ENCODE data around the gene SSTR3.
"Not testable (repeated sequence)": the region's sequence is repeated elsewhere in the genome, so short reads cannot be mapped to it uniquely, and the experiment has no call there.

The SSTR3 gene

GRCh38 chr22:37254209-37254866, 42.1 kb upstream of the SSTR3 start:
- H3K4me3 ChIP-seq (ENCODE audit: low read length in 2 of 2): no peak overlapping the region
- no peaks in the 10 kb centered on the region for H3K4me1 ChIP-seq (ENCODE audit: control insufficient read depth, insufficient read depth, low read length)
- H3K9me3 ChIP-seq (ENCODE audit: control insufficient read depth in 2 of 2, low read length in 2 of 2): no peaks in the 10 kb centered on the region
- H3K27ac ChIP-seq (ENCODE audit: low read length): no peak overlapping the region
- no peak overlapping the region for H3K9ac ChIP-seq (ENCODE audit: low read length in 2 of 2)
- peaks cover 15 to 21% of the 10 kb centered on the region in 2 donors for H3K27me3 ChIP-seq (ENCODE audit: control insufficient read depth in 1 of 2, insufficient read depth in 2 of 2, low read length in 2 of 2)
- no peaks in the 10 kb centered on the region for H3K36me3 ChIP-seq (ENCODE audit: control insufficient read depth in 2 of 2, insufficient read depth in 2 of 2, low read length in 2 of 2)

- no peak overlapping the region for H3K27ac ChIP-seq (ENCODE audit: low read length)
- no peaks in the 10 kb centered on the region for H3K36me3 ChIP-seq (ENCODE audit: control insufficient read depth in 2 of 2, insufficient read depth in 2 of 2, low read length in 2 of 2)
- H3K27me3 ChIP-seq (ENCODE audit: control insufficient read depth in 1 of 2, insufficient read depth in 2 of 2, low read length in 2 of 2): peaks cover 9 to 15% of the 10 kb centered on the region in 2 donors
- H3K9ac ChIP-seq (ENCODE audit: low read length in 2 of 2): no peak overlapping the region
- H3K9me3 ChIP-seq (ENCODE audit: control insufficient read depth in 2 of 2, low read length in 2 of 2): no peaks in the 10 kb centered on the region
- no peak overlapping the region for H3K4me3 ChIP-seq (ENCODE audit: low read length in 2 of 2)
- no peaks in the 10 kb centered on the region for H3K4me1 ChIP-seq (ENCODE audit: control insufficient read depth, insufficient read depth, low read length)
Observed at GRCh38 chr22:37253126-37253660, 40.9 kb upstream of the SSTR3 start.

- H3K4me3 ChIP-seq (ENCODE audit: low read length in 2 of 2); H3K36me3 ChIP-seq (ENCODE audit: control insufficient read depth in 2 of 2, insufficient read depth in 2 of 2, low read length in 2 of 2); H3K27ac ChIP-seq (ENCODE audit: low read length); H3K27me3 ChIP-seq (ENCODE audit: control insufficient read depth in 1 of 2, insufficient read depth in 2 of 2, low read length in 2 of 2); H3K9ac ChIP-seq (ENCODE audit: low read length in 2 of 2); H3K4me1 ChIP-seq (ENCODE audit: control insufficient read depth, insufficient read depth, low read length); H3K9me3 ChIP-seq (ENCODE audit: control insufficient read depth in 2 of 2, low read length in 2 of 2): not testable (repeated sequence)
Observed at GRCh38 chr22:37251836-37252235, 39.6 kb upstream of the SSTR3 start.

GRCh38 chr22:37249986-37250385, 37.7 kb upstream of the SSTR3 start:
- Histone ChIP-seq H3K9ac (ENCODE audit: low read length in 2 of 2) (no peak overlapping the region), H3K9me3 (ENCODE audit: control insufficient read depth in 2 of 2, low read length in 2 of 2) (no peaks in the 10 kb centered on the region), H3K4me1 (ENCODE audit: control insufficient read depth, insufficient read depth, low read length) (no peaks in the 10 kb centered on the region), H3K27me3 (ENCODE audit: control insufficient read depth in 1 of 2, insufficient read depth in 2 of 2, low read length in 2 of 2) (peaks cover 0 to 2% of the 10 kb centered on the region in 2 donors), H3K27ac (ENCODE audit: low read length) (no peak overlapping the region), H3K36me3 (ENCODE audit: control insufficient read depth in 2 of 2, insufficient read depth in 2 of 2, low read length in 2 of 2) (no peaks in the 10 kb centered on the region), H3K4me3 (ENCODE audit: low read length in 2 of 2) (no peak overlapping the region)

GRCh38 chr22:37248251-37248650, 36.0 kb upstream of the SSTR3 start:
- H3K4me3 ChIP-seq (ENCODE audit: low read length in 2 of 2): no peak overlapping the region
- no peaks in the 10 kb centered on the region for H3K9me3 ChIP-seq (ENCODE audit: control insufficient read depth in 2 of 2, low read length in 2 of 2)
- no peaks in the 10 kb centered on the region for H3K36me3 ChIP-seq (ENCODE audit: control insufficient read depth in 2 of 2, insufficient read depth in 2 of 2, low read length in 2 of 2)
- peaks cover 6 to 10% of the 10 kb centered on the region in 2 donors for H3K27me3 ChIP-seq (ENCODE audit: control insufficient read depth in 1 of 2, insufficient read depth in 2 of 2, low read length in 2 of 2)
- no peaks in the 10 kb centered on the region for H3K4me1 ChIP-seq (ENCODE audit: control insufficient read depth, insufficient read depth, low read length)
- no peak overlapping the region for H3K9ac ChIP-seq (ENCODE audit: low read length in 2 of 2)
- H3K27ac ChIP-seq (ENCODE audit: low read length): no peak overlapping the region

- peaks cover 13 to 18% of the 10 kb centered on the region in 2 donors for H3K27me3 ChIP-seq (ENCODE audit: control insufficient read depth in 1 of 2, insufficient read depth in 2 of 2, low read length in 2 of 2)
- H3K4me3 ChIP-seq (ENCODE audit: low read length in 2 of 2): no peak overlapping the region
- no peaks in the 10 kb centered on the region for H3K36me3 ChIP-seq (ENCODE audit: control insufficient read depth in 2 of 2, insufficient read depth in 2 of 2, low read length in 2 of 2)
- no peak overlapping the region for H3K9ac ChIP-seq (ENCODE audit: low read length in 2 of 2)
- no peaks in the 10 kb centered on the region for H3K9me3 ChIP-seq (ENCODE audit: control insufficient read depth in 2 of 2, low read length in 2 of 2)
- H3K27ac ChIP-seq (ENCODE audit: low read length): no peak overlapping the region
- peaks cover 2% of the 10 kb centered on the region for H3K4me1 ChIP-seq (ENCODE audit: control insufficient read depth, insufficient read depth, low read length)
Observed at GRCh38 chr22:37245740-37246139, 33.5 kb upstream of the SSTR3 start.

GRCh38 chr22:37244922-37245722, 32.8 kb upstream of the SSTR3 start:
- H3K9ac ChIP-seq (ENCODE audit: low read length in 2 of 2): no peak overlapping the region
- H3K4me3 ChIP-seq (ENCODE audit: low read length in 2 of 2): no peak overlapping the region
- no peaks in the 10 kb centered on the region for H3K36me3 ChIP-seq (ENCODE audit: control insufficient read depth in 2 of 2, insufficient read depth in 2 of 2, low read length in 2 of 2)
- no peak overlapping the region for H3K27ac ChIP-seq (ENCODE audit: low read length)
- peaks cover 2% of the 10 kb centered on the region for H3K4me1 ChIP-seq (ENCODE audit: control insufficient read depth, insufficient read depth, low read length)
- no peaks in the 10 kb centered on the region for H3K9me3 ChIP-seq (ENCODE audit: control insufficient read depth in 2 of 2, low read length in 2 of 2)
- H3K27me3 ChIP-seq (ENCODE audit: control insufficient read depth in 1 of 2, insufficient read depth in 2 of 2, low read length in 2 of 2): peaks cover 17 to 23% of the 10 kb centered on the region in 2 donors

- Histone ChIP-seq H3K27me3 (ENCODE audit: control insufficient read depth in 1 of 2, insufficient read depth in 2 of 2, low read length in 2 of 2) (peaks cover 18 to 23% of the 10 kb centered on the region in 2 donors), H3K4me3 (ENCODE audit: low read length in 2 of 2) (peak within 1 kb of the TSS in 1 of 2 donors; percentile 52), H3K27ac (ENCODE audit: low read length) (no peak within 1 kb of the TSS), H3K9me3 (ENCODE audit: control insufficient read depth in 2 of 2, low read length in 2 of 2) (no peaks in the 10 kb centered on the region), H3K9ac (ENCODE audit: low read length in 2 of 2) (no peak within 1 kb of the TSS), H3K36me3 (ENCODE audit: control insufficient read depth in 2 of 2, insufficient read depth in 2 of 2, low read length in 2 of 2) (no peaks in the 10 kb centered on the region), H3K4me1 (ENCODE audit: control insufficient read depth, insufficient read depth, low read length) (peaks cover 2% of the 10 kb centered on the region)
Observed at GRCh38 chr22:37244114-37244921, 32.0 kb upstream of the SSTR3 start, which contains the start of gene RAC2. RAC2 (minus strand) TSS chr22:37244269; CDS start chr22:37244148, 121 bp downstream.

GRCh38 chr22:37243402-37244113, 31.3 kb upstream of the SSTR3 start:
- H3K27ac ChIP-seq (ENCODE audit: low read length): no peak overlapping the region
- no peaks in the 10 kb centered on the region for H3K9me3 ChIP-seq (ENCODE audit: control insufficient read depth in 2 of 2, low read length in 2 of 2)
- H3K4me3 ChIP-seq (ENCODE audit: low read length in 2 of 2): peak overlapping the region in 1 of 2 donors; percentile 52
- peaks cover 2% of the 10 kb centered on the region for H3K4me1 ChIP-seq (ENCODE audit: control insufficient read depth, insufficient read depth, low read length)
- peaks cover 19 to 23% of the 10 kb centered on the region in 2 donors for H3K27me3 ChIP-seq (ENCODE audit: control insufficient read depth in 1 of 2, insufficient read depth in 2 of 2, low read length in 2 of 2)
- H3K36me3 ChIP-seq (ENCODE audit: control insufficient read depth in 2 of 2, insufficient read depth in 2 of 2, low read length in 2 of 2): no peaks in the 10 kb centered on the region
- H3K9ac ChIP-seq (ENCODE audit: low read length in 2 of 2): no peak overlapping the region

GRCh38 chr22:37242395-37242918, 30.2 kb upstream of the SSTR3 start:
- H3K27me3 ChIP-seq (ENCODE audit: control insufficient read depth in 1 of 2, insufficient read depth in 2 of 2, low read length in 2 of 2): peaks cover 19 to 23% of the 10 kb centered on the region in 2 donors
- no peaks in the 10 kb centered on the region for H3K9me3 ChIP-seq (ENCODE audit: control insufficient read depth in 2 of 2, low read length in 2 of 2)
- H3K27ac ChIP-seq (ENCODE audit: low read length): no peak overlapping the region
- no peak overlapping the region for H3K4me3 ChIP-seq (ENCODE audit: low read length in 2 of 2)
- peaks cover 2% of the 10 kb centered on the region for H3K4me1 ChIP-seq (ENCODE audit: control insufficient read depth, insufficient read depth, low read length)
- no peak overlapping the region for H3K9ac ChIP-seq (ENCODE audit: low read length in 2 of 2)
- no peaks in the 10 kb centered on the region for H3K36me3 ChIP-seq (ENCODE audit: control insufficient read depth in 2 of 2, insufficient read depth in 2 of 2, low read length in 2 of 2)
